ENCODE data around the gene COBL.

COBL gene

DNA sequence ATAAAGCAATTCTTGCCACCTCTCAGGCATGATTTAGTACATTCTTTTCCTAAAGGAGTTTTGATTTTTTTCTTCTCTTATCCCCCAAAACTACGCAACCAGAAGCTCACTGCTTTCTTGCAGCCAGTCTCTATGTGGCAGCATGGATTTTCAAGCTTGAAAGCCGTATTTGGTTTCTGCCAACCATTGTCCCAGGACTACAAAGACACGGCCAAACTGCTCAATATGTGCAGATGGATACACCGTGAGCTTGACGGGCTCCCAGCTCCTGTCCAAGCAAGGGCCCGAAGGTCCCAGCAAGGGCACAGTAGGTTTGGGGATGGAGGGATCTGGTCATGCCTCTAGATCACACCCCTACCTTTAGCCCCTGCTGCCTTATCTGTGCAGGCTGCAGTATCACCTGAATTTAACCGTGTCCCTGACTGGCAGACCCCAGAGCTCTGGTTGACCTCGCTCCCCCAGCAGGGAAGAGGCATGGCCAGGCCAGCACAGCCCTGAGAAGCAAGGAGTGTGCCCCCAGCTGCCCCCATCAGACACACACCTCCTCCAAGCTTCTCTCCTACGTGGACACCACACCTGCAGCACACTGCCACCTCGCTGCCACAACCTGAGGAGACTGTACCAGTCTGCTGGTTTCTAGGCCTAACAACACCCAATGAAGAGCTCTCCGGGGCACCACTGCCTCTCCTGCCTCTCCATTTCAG is 86.8 kb downstream of the COBL start:
- no peak for DNase-seq (ENCODE audit: low read depth)
- H3K4me3 ChIP-seq (ENCODE audit: low read length): no peak overlapping the region
- no peak for TF ChIP-seq CTCF (conservative IDR thresholded peaks at IDR 0.05; ENCODE audit: low read length)

GRCh38 chr7:51229106-51229537 is 87.5 kb downstream of the COBL start:
- TF ChIP-seq CTCF (conservative IDR thresholded peaks at IDR 0.05; ENCODE audit: low read length): no peak
- no peak overlapping the region for H3K4me3 ChIP-seq (ENCODE audit: low read length)
- no peak for DNase-seq (ENCODE audit: low read depth)

DNA sequence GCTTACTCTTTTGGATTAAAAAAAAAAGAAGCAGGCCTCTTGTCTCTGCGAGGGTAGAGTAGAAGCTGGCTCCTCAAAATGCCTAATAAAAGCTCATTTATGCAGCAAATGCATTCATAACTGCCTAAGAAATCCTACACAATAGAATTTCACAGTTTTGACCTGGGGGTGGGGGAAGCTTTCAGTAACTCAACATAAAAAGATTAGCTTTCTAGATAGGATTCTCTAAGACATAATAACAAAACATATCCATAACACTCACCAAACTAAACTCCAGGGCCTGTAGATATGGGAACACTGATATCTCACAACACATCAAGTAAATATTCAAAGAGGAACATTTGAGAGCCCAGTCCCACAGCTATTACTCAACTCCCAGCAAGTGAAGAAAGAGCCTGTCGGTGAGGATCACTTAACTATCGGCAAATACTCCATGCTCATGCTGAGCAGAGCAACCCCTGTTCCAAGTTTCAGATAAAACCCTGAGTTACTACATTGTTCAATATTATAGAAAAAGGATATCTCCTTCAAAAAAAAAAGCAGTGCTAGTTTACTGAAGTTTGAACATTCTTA is 88.1 kb downstream of the COBL start:
- no peak overlapping the region for H3K4me3 ChIP-seq (ENCODE audit: low read length)

GRCh38 chr7:51227861-51228260 is 88.7 kb downstream of the COBL start:
- no peak for TF ChIP-seq CTCF (conservative IDR thresholded peaks at IDR 0.05; ENCODE audit: low read length)
- no peak for DNase-seq (ENCODE audit: low read depth)
- H3K4me3 ChIP-seq (ENCODE audit: low read length): no peak overlapping the region

More for the DNA sequence above, 88.1 kb downstream of the COBL start:
- no peak for TF ChIP-seq CTCF (conservative IDR thresholded peaks at IDR 0.05; ENCODE audit: low read length)
- no peak for DNase-seq (ENCODE audit: low read depth)

- DNase-seq (ENCODE audit: low read depth): no peak
- TF ChIP-seq CTCF (conservative IDR thresholded peaks at IDR 0.05; ENCODE audit: low read length): no peak
Measured at GRCh38 chr7:51226916-51227535, 89.6 kb downstream of the COBL start.

GRCh38 chr7:51226063-51226755 is 90.4 kb downstream of the COBL start:
- no peak for TF ChIP-seq CTCF (conservative IDR thresholded peaks at IDR 0.05; ENCODE audit: low read length)
- DNase-seq (ENCODE audit: low read depth): no peak
- H3K4me3 ChIP-seq (ENCODE audit: low read length): no peak overlapping the region

More at GRCh38 chr7:51226916-51227535, 89.6 kb downstream of the COBL start:
- no peak overlapping the region for H3K4me3 ChIP-seq (ENCODE audit: low read length)
